Endodermal cell (in vitro differentiated cells): ENCODE data around the gene CRYL1. TPM values are rescaled to one million over a fixed set of nuclear protein-coding genes. Genes with fewer than 3 reads are reported as not detected.

Source experiments
- DNase-seq: peaks from one replicate; pipeline ENCODE4 v3.0.0-alpha.2; 2017
- H3K27ac ChIP-seq: 2 replicates; pipeline ENCODE4 v1.5.1; 2013; ENCODE audit warnings: mild to moderate bottlenecking, low read depth, low read length, moderate library complexity
- H3K27me3 ChIP-seq: 2 replicates; pipeline ENCODE4 v1.6.1; 2013; ENCODE audit warnings: mild to moderate bottlenecking, low read length, moderate library complexity; ENCODE audit not compliant: insufficient read depth, control insufficient read depth, poor library complexity, severe bottlenecking
- H3K36me3 ChIP-seq: 2 replicates; pipeline ENCODE4 v1.7.0; 2013; ENCODE audit warnings: mild to moderate bottlenecking, low read length, moderate library complexity; ENCODE audit not compliant: control insufficient read depth, insufficient read depth
- H3K4me1 ChIP-seq: one replicate; pipeline ENCODE4 v1.7.0; 2013; ENCODE audit warnings: low read length; ENCODE audit not compliant: control insufficient read depth, insufficient read depth
- H3K4me3 ChIP-seq: 2 replicates; pipeline ENCODE4 v1.5.1; 2013; ENCODE audit warnings: mild to moderate bottlenecking, low read length, moderate library complexity
- H3K9ac ChIP-seq: 2 replicates; pipeline ENCODE4 v1.6.1; 2013; ENCODE audit warnings: mild to moderate bottlenecking, low read length, moderate library complexity; ENCODE audit not compliant: poor library complexity, severe bottlenecking; ENCODE audit errors: extremely low read depth
- H3K9me3 ChIP-seq: 2 replicates; pipeline ENCODE4 v1.6.1; 2013; ENCODE audit warnings: mild to moderate bottlenecking, low read length, moderate library complexity; ENCODE audit not compliant: control insufficient read depth
- H3K27ac Mint-ChIP-seq: 2 replicates; pipeline ENCODE4 v1.8.0; 2020; ENCODE audit warnings: mixed read lengths
- H3K27me3 Mint-ChIP-seq: 2 replicates; pipeline ENCODE4 v1.8.0; 2021; ENCODE audit warnings: mild to moderate bottlenecking, mixed read lengths; ENCODE audit not compliant: insufficient read depth
- H3K36me3 Mint-ChIP-seq: 2 replicates; pipeline ENCODE4 v1.8.0; 2020; ENCODE audit warnings: low read depth, mixed read lengths
- H3K4me1 Mint-ChIP-seq: 2 replicates; pipeline ENCODE4 v1.8.0; 2020; ENCODE audit warnings: mixed read lengths
- H3K4me3 Mint-ChIP-seq: 2 replicates; pipeline ENCODE4 v1.8.0; 2020; ENCODE audit warnings: mild to moderate bottlenecking, moderate library complexity, mixed read lengths
- H3K9me3 Mint-ChIP-seq: 2 replicates; pipeline ENCODE4 v1.8.0; 2020; ENCODE audit warnings: mild to moderate bottlenecking, mixed read lengths
- CTCF ChIP-seq: fragments of 200-600 bp; sonication (generic); conservative IDR thresholded peaks from 2 replicates; pipeline ENCODE4 v1.5.0; 2021; ENCODE audit warnings: antibody characterized with exemption, mild to moderate bottlenecking
- WGBS, 2 experiments: methylation state at CpG; one replicate each; pipeline versions ENCODE4 v1.1.5 to v1.1.7; 2013; ENCODE audit warnings: missing lambda C conversion rate in 2 of 2, mixed read lengths in 1 of 2; ENCODE audit not compliant: insufficient coverage in 1 of 2, insufficient read length in 1 of 2; 5-methylcytosine and 5-hydroxymethylcytosine counted together
- total RNA-seq, 2 donors: library from RNA; stranded (reverse); fragmentation: NEBNext Ultra II Directional in 1 of 2; extraction: Animal tissue kit (Norgen Biotek cat#: 25700) in 1 of 2; gene quantifications; 2 replicates in 1 of 2; 3 replicates in 1 of 2; pipeline ENCODE4 v1.2.1, GENCODE V29; 2021

CRYL1 gene
- total RNA-seq, 2 donors from 2014 or later = 1.7 to 4.1 TPM

GRCh38 chr13:20431687-20432384 is 93.8 kb downstream of the CRYL1 start:
- no peak overlapping the region for H3K4me3 Mint-ChIP-seq
- H3K27me3 Mint-ChIP-seq = peaks cover 28% of the 10 kb centered on the region
- WGBS, 2 experiments = 92 to 96% methylated on average over 9 to 15 of the region's 15 CpGs
- no peak for TF ChIP-seq CTCF
- no peaks in the 10 kb centered on the region for H3K9me3 ChIP-seq
- no peak overlapping the region for H3K9ac ChIP-seq
- H3K9me3 Mint-ChIP-seq = no peaks in the 10 kb centered on the region
- no peaks in the 10 kb centered on the region for H3K4me1 Mint-ChIP-seq
- DNase-seq = no peak
- H3K4me1 ChIP-seq = no peaks in the 10 kb centered on the region
- H3K36me3 Mint-ChIP-seq = no peaks in the 10 kb centered on the region
- no peak overlapping the region for H3K27ac ChIP-seq
- no peak overlapping the region for H3K4me3 ChIP-seq
- H3K27me3 ChIP-seq = no peaks in the 10 kb centered on the region
- no peak overlapping the region for H3K27ac Mint-ChIP-seq
- H3K36me3 ChIP-seq = no peaks in the 10 kb centered on the region

GRCh38 chr13:20431080-20431479 is 94.6 kb downstream of the CRYL1 start:
- whole genome bisulfite sequencing, 2 experiments = 82 to 95% methylated on average over 12 to 16 of the region's 16 CpGs
- Histone ChIP-seq H3K27ac (no peak overlapping the region), H3K27me3 (no peaks in the 10 kb centered on the region), H3K4me3 (no peak overlapping the region), H3K9ac (no peak overlapping the region), H3K4me1 (no peaks in the 10 kb centered on the region), H3K36me3 (no peaks in the 10 kb centered on the region), H3K9me3 (no peaks in the 10 kb centered on the region)
- Mint-ChIP-seq H3K9me3 (no peaks in the 10 kb centered on the region), H3K4me1 (no peaks in the 10 kb centered on the region), H3K36me3 (no peaks in the 10 kb centered on the region), H3K27me3 (peaks cover 22% of the 10 kb centered on the region), H3K27ac (no peak overlapping the region), H3K4me3 (no peak overlapping the region)
- no peak for DNase-seq
- no peak for TF ChIP-seq CTCF

- no peak overlapping the region for H3K27ac ChIP-seq
- peaks cover 17% of the 10 kb centered on the region for H3K27me3 Mint-ChIP-seq
- no peaks in the 10 kb centered on the region for H3K9me3 Mint-ChIP-seq
- no peaks in the 10 kb centered on the region for H3K9me3 ChIP-seq
- no peak for TF ChIP-seq CTCF
- no peaks in the 10 kb centered on the region for H3K27me3 ChIP-seq
- no peak overlapping the region for H3K4me3 ChIP-seq
- no peak overlapping the region for H3K4me3 Mint-ChIP-seq
- DNase-seq = no peak
- H3K27ac Mint-ChIP-seq = no peak overlapping the region
- no peaks in the 10 kb centered on the region for H3K4me1 Mint-ChIP-seq
- H3K9ac ChIP-seq = no peak overlapping the region
- WGBS, 2 experiments = 86 to 90% methylated on average over 3 to 4 of the region's 4 CpGs
- no peaks in the 10 kb centered on the region for H3K36me3 ChIP-seq
- H3K36me3 Mint-ChIP-seq = no peaks in the 10 kb centered on the region
- no peaks in the 10 kb centered on the region for H3K4me1 ChIP-seq
Measured at GRCh38 chr13:20430296-20430695, 95.4 kb downstream of the CRYL1 start.
